Choroid plexus epithelial cell (primary cell): Measurements from ENCODE around the gene TMEM74B.

ENCODE experiments used
- DNase-seq: peaks from one replicate; pipeline ENCODE4 v3.0.0-alpha.2; 2010; ENCODE audit warnings: low read depth
- H3K4me3 ChIP-seq: 2 replicates; pipeline ENCODE4 v1.5.1; 2011; ENCODE audit warnings: low read depth, mild to moderate bottlenecking, control low read depth, low read length, moderate library complexity
- TF ChIP-seq, protein P1 (sequence below): conservative IDR thresholded peaks from 2 replicates; pipeline ENCODE4 v1.5.1; 2011; ENCODE audit warnings: low read depth, mild to moderate bottlenecking, control low read depth, inconsistent platforms, low read length, moderate library complexity

Gene TMEM74B

DNA sequence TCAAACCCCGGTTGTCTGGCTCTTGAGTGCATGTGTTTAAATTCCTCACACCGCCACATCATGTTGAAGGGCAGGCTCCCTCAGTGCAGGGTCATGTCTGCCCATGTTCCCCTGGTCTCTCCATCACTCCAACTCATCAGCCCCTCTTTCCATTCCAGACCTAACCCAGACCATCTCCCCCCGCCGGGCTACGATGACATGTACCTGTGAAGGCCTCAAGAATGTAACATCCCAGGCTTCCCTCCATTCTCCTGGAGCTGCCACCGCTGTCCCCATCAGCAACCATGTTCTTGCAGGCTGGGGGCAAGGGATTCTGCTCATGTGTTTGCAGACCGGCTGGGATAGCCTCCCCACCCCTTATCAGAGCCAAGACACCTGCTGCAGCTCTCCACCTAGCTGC, 19.9 kb downstream of the TMEM74B start:
- no peak for DNase-seq
- H3K4me3 ChIP-seq = no peak overlapping the region
- TF ChIP-seq, protein P1, sequence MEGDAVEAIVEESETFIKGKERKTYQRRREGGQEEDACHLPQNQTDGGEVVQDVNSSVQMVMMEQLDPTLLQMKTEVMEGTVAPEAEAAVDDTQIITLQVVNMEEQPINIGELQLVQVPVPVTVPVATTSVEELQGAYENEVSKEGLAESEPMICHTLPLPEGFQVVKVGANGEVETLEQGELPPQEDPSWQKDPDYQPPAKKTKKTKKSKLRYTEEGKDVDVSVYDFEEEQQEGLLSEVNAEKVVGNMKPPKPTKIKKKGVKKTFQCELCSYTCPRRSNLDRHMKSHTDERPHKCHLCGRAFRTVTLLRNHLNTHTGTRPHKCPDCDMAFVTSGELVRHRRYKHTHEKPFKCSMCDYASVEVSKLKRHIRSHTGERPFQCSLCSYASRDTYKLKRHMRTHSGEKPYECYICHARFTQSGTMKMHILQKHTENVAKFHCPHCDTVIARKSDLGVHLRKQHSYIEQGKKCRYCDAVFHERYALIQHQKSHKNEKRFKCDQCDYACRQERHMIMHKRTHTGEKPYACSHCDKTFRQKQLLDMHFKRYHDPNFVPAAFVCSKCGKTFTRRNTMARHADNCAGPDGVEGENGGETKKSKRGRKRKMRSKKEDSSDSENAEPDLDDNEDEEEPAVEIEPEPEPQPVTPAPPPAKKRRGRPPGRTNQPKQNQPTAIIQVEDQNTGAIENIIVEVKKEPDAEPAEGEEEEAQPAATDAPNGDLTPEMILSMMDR = no peak

- no peak overlapping the region for H3K4me3 ChIP-seq
- DNase-seq = no peak
- TF ChIP-seq, protein P1 = no peak
These were observed 21.1 kb downstream of the TMEM74B start for GRCh38 chr20:1163653-1164052.

GRCh38 chr20:1163105-1163504, 21.7 kb downstream of the TMEM74B start:
- H3K4me3 ChIP-seq = no peak overlapping the region
- DNase-seq = no peak
- TF ChIP-seq, protein P1 = no peak

DNA sequence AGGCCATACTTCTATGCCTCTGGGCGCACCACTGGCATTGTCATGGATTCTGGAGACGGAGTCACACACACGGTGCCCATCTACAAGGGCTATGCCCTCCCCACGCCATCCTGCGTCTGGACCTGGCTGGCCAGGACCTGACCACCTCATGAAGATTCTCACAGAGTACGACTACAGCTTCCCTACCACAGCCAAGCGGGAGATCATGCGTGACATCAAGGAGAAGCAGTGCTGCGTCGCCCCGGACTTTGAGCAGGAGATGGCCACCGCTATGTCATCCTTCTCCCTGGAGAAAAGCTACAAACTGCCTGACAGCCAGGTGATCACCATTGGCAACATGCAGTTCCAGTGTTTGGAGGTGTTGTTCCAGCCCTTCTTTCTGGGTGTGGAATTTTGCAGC, 23.8 kb downstream of the TMEM74B start:
- no peak overlapping the region for H3K4me3 ChIP-seq
- TF ChIP-seq, protein P1 = no peak
- no peak for DNase-seq

DNA sequence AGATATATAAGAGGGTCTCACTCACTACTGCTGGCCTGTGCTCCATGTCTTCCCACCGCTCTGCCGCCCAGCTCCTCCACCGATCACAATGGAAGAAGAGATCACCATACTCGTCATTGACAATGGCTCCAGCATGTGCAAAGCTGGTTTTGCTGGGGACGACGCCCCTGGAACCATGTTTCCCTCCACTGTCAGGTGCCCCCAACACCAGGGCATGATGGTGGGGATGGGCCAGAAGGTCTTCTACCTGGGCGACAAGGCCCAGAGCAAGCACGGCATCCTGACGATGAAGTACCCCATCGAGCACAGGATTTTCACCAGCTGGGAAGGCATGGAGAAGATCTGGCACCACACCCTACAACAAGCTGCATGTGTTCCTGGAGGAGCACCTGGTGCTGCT, 24.3 kb downstream of the TMEM74B start:
- TF ChIP-seq, protein P1 = no peak
- no peak for DNase-seq

DNA sequence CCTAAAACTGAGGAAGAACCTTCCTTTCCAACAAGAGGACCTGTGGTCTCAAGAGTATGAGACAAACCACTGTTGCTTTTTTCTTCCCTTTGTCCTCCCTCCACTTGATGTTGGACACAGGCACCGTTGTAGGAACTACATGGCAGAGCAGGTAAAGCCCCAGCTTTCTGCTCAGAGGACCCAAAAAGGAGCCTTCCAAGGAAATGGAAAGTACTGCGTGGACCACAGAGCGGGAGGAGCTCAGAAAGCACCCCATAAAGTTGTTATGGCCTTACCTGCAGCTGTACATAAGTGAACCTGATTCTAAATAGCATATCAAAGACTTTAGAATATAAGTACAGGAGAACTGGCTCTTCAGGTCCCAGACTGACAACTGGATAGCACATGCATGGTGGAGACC, 29.4 kb downstream of the TMEM74B start:
- TF ChIP-seq, protein P1 = no peak
- no peak overlapping the region for H3K4me3 ChIP-seq
- DNase-seq = no peak

More for the DNA sequence above, 24.3 kb downstream of the TMEM74B start:
- H3K4me3 ChIP-seq = no peak overlapping the region

DNA sequence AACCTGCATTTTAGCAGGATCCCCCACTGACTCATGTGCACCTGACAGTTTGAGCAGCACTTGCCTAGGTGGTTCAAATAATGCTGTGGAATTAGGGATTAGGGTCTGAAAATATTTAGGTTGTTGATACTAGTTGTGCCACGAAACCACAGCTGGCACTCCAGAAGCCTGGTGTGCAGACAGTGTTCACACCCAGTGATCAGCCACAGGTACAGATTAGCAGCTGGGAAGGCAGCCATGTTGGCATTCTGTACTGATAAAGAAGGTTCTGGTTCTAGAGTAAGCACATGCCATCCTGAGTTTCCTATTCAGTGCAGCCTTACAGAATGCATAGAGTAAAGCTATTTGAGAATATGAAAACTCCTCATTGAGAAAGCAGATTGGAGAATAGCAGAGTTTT, 30.1 kb downstream of the TMEM74B start:
- H3K4me3 ChIP-seq = no peak overlapping the region
- TF ChIP-seq, protein P1 = no peak
- no peak for DNase-seq
